HepG2 (cell line): Measurements from ENCODE around the gene UBE3D. TPM values are rescaled to one million over a fixed set of nuclear protein-coding genes. Genes with fewer than 3 reads are reported as not detected.

ENCODE experiments used
- AHR ChIP-seq: IDR thresholded peaks from 2 replicates; pipeline ENCODE4 v1.6.1; 2018; ENCODE audit warnings: missing genetic modification reagents, missing compliant biosample characterization
- ATF7-NPFF ChIP-seq: sonication (generic); formaldehyde crosslinking; IDR thresholded peaks from 2 replicates; pipeline ENCODE4 v1.8.1; 2023; ENCODE audit warnings: mild to moderate bottlenecking, low read depth, missing genetic modification reagents, moderate library complexity
- CHCHD3 ChIP-seq: sonication (generic); formaldehyde crosslinking; IDR thresholded peaks from 2 replicates; pipeline ENCODE4 v1.8.0; 2022; ENCODE audit warnings: mild to moderate bottlenecking, missing genetic modification reagents, moderate library complexity
- DNMT3B ChIP-seq: conservative IDR thresholded peaks from 2 replicates; pipeline ENCODE4 v1.6.1; 2016; ENCODE audit warnings: missing biosample characterization, control low read depth
- KDM2A ChIP-seq: sonication (generic); formaldehyde crosslinking; IDR thresholded peaks from 2 replicates; pipeline ENCODE4 v1.4.0; 2020; ENCODE audit warnings: low read depth, missing genetic modification reagents, borderline replicate concordance
- MAFK ChIP-seq, 2 experiments: IDR thresholded peaks in 1 of 2; conservative IDR thresholded peaks in 1 of 2; 2 replicates each; pipeline ENCODE4 v1.6.1; 2011; ENCODE audit warnings: improper control_type of control experiment in 2 of 2, low read length in 2 of 2
- MEF2D ChIP-seq: sonication (generic); formaldehyde crosslinking; IDR thresholded peaks from 2 replicates; pipeline ENCODE4 v1.5.1; 2020; ENCODE audit warnings: mild to moderate bottlenecking, missing genetic modification reagents
- NCOA2 ChIP-seq: sonication (generic); formaldehyde crosslinking; IDR thresholded peaks from 2 replicates; pipeline ENCODE4 v1.8.0; 2022; ENCODE audit warnings: inconsistent platforms
- NR3C1 ChIP-seq: sonication (generic); formaldehyde crosslinking; IDR thresholded peaks from 2 replicates; pipeline ENCODE4 v1.4.0; 2020; ENCODE audit warnings: missing genetic modification reagents
- ONECUT2 ChIP-seq: sonication (generic); formaldehyde crosslinking; IDR thresholded peaks from 2 replicates; pipeline ENCODE4 v1.4.0; 2020; ENCODE audit warnings: missing genetic modification reagents
- PAX8 ChIP-seq: sonication (generic); formaldehyde crosslinking; IDR thresholded peaks from 2 replicates; pipeline ENCODE4 v1.8.0; 2022; ENCODE audit warnings: mild to moderate bottlenecking, missing genetic modification reagents, borderline replicate concordance
- RNF2 ChIP-seq: fragments of 450-650 bp; conservative IDR thresholded peaks from 2 replicates; pipeline ENCODE4 v1.6.1; 2016; ENCODE audit warnings: low read depth
- SMARCC2 ChIP-seq: fragments of 450-650 bp; IDR thresholded peaks from 2 replicates; pipeline ENCODE4 v1.6.1; 2017; ENCODE audit warnings: antibody characterized with exemption, mild to moderate bottlenecking
- TAF15 ChIP-seq: fragments of 200-400 bp; formaldehyde crosslinking; IDR thresholded peaks from one replicate; pipeline ENCODE4 v1.6.1; 2018; ENCODE audit warnings: mild to moderate bottlenecking, low read depth, low read length; ENCODE audit not compliant: poor library complexity, severe bottlenecking
- ZC3H4 ChIP-seq: sonication (generic); formaldehyde crosslinking; IDR thresholded peaks from 2 replicates; pipeline ENCODE4 v1.4.0; 2020; ENCODE audit warnings: missing genetic modification reagents, borderline replicate concordance
- ZFP36L2 ChIP-seq: sonication (generic); formaldehyde crosslinking; IDR thresholded peaks from 2 replicates; pipeline ENCODE4 v1.4.0; 2020; ENCODE audit warnings: missing genetic modification reagents
- ZKSCAN8 ChIP-seq: IDR thresholded peaks from 2 replicates; pipeline ENCODE4 v1.6.1; 2016; ENCODE audit warnings: borderline replicate concordance, missing genetic modification reagents, missing compliant biosample characterization
- ZNF431 ChIP-seq: sonication (generic); formaldehyde crosslinking; IDR thresholded peaks from 2 replicates; pipeline ENCODE4 v1.9.0; 2022; ENCODE audit warnings: missing genetic modification reagents, low read depth, mild to moderate bottlenecking, borderline replicate concordance
- ZNF501 ChIP-seq: sonication (generic); formaldehyde crosslinking; IDR thresholded peaks from 2 replicates; pipeline ENCODE4 v1.5.1; 2020; ENCODE audit warnings: mild to moderate bottlenecking, moderate library complexity, missing genetic modification reagents
- ZNF530 ChIP-seq: sonication (generic); formaldehyde crosslinking; IDR thresholded peaks from 2 replicates; pipeline ENCODE4 v1.5.0; 2020; ENCODE audit warnings: low read depth, mild to moderate bottlenecking, missing genetic modification reagents
- ZNF614 ChIP-seq: IDR thresholded peaks from 2 replicates; pipeline ENCODE4 v1.6.1; 2018; ENCODE audit warnings: missing biosample characterization, missing genetic modification reagents, inconsistent platforms, borderline replicate concordance
- ZSCAN12 ChIP-seq: sonication (generic); formaldehyde crosslinking; IDR thresholded peaks from 2 replicates; pipeline ENCODE4 v1.9.0; 2021; ENCODE audit warnings: mild to moderate bottlenecking, missing genetic modification reagents
- polyA plus RNA-seq, 8 experiments: library from polyadenylated mRNA; depleted of rRNA in 3 of 8; stranded (reverse) in 7 of 8; unstranded in 1 of 8; fragments of >200 nt; fragmentation: Illumina TruSeq in 4 of 8; extraction: Trizol in 4 of 8; gene quantifications; 2 replicates each; pipeline versions ENCODE4 v1.2.1 to v1.2.3, GENCODE V29; 2011 to 2016; ENCODE audit warnings: low read depth in 4 of 8, missing spikeins in 1 of 8, mixed read lengths in 1 of 8; ENCODE audit not compliant: insufficient read depth in 1 of 8
- total RNA-seq, 5 experiments: library from RNA; depleted of rRNA; stranded (reverse); fragments of >200 nt; fragmentation: Illumina TruSeq; extraction: Trizol; gene quantifications; 2 replicates each; pipeline ENCODE4 v1.2.3, GENCODE V29; 2016; ENCODE audit warnings: low read depth in 1 of 5
- TF ChIP-seq, protein P1 (sequence below): sonication (generic); formaldehyde crosslinking; IDR thresholded peaks from 2 replicates; pipeline ENCODE4 v1.5.0; 2020; ENCODE audit warnings: missing genetic modification reagents
- TF ChIP-seq, protein P2 (sequence below): sonication (generic); formaldehyde crosslinking; IDR thresholded peaks from 2 replicates; pipeline ENCODE4 v1.5.1; 2020; ENCODE audit warnings: mild to moderate bottlenecking, missing genetic modification reagents, moderate library complexity
- TF ChIP-seq, protein P3 (sequence below): sonication (generic); formaldehyde crosslinking; IDR thresholded peaks from 2 replicates; pipeline ENCODE4 v1.8.0; 2022; ENCODE audit warnings: missing genetic modification reagents, mild to moderate bottlenecking, inconsistent platforms, borderline replicate concordance
- TF ChIP-seq, protein P4 (sequence below): sonication (generic); formaldehyde crosslinking; IDR thresholded peaks from 2 replicates; pipeline ENCODE4 v1.5.1; 2020; ENCODE audit warnings: missing genetic modification reagents, mild to moderate bottlenecking, borderline replicate concordance

The UBE3D gene
- total and polyA plus RNA-seq, 2 of the 13 experiments (the other 11 are each of a cell fraction or from before 2014, with no cell fraction given) = 5.1 to 11.4 TPM

DNA sequence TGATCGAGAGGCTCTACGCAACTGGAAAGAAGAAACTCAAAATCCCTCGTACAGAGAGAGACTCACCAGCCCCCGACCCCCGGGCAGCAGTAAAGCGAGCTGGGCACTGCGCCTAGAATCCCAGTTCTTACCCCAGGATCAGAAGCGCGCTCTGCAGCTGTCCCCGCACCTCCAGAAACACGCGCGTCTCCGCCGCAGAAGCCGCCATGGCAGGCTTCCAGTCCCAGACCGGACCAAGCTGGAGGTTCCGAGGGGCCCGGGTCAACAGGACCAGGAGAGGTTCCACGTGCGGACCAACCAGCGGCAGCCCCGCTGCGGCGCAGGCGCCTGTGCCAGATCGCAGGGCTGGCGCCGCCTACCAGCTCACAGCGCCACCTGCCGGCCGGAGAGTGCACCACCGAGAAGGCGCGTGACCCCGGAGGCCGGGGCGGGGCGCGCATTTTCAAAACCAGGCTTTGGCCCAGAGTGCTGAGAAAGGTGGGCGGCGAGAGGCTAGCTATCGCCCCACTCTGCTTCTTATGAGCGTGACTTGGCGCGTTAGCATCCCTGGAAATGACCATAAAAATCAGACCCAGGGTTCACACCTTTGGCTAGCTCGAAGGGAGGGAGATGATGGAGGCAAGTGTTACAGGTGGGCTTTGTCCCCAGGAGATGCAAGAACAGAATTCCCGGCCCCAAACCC is at the start of gene UBE3D (continued):
- TF ChIP-seq SMARCC2 (no peak), MEF2D (CRISPR knock-in tag) (peak; percentile 49; the same call in 1 of the 2 replicates), ZNF431 (CRISPR knock-in tag) (peak; percentile 85; the same call in 1 of the 2 replicates), ZNF614 (CRISPR knock-in tag) (peak; percentile 94), RNF2 (peak; percentile 79), MAFK (conservative IDR thresholded peaks at IDR 0.05 in 1 of 2, IDR thresholded peaks at IDR 0.05 in 1 of 2; ENCODE audit: low read length in 2 of 2) (no peak), CHCHD3 (CRISPR knock-in tag) (peak; percentile 84), DNMT3B (0 out of 2 replicates have a peak, but pooled peaks have one; percentile 50), TAF15 (no peak), NR3C1 (CRISPR knock-in tag) (no peak), AHR (CRISPR knock-in tag) (0 out of 2 replicates have a peak, but pooled peaks have one; percentile 62), ZNF530 (CRISPR knock-in tag) (no peak), ZSCAN12 (no peak), ZKSCAN8 (CRISPR knock-in tag) (peak; percentile 80), KDM2A (no peak; the same call in none of the 2 replicates), PAX8 (CRISPR knock-in tag) (no peak), ZFP36L2 (no peak), NCOA2 (CRISPR knock-in tag) (peak; percentile 47; the same call in 1 of the 2 replicates), ATF7-NPFF (CRISPR knock-in tag) (peak; percentile 93), ONECUT2 (CRISPR knock-in tag) (no peak), ZNF501 (CRISPR knock-in tag) (peak; percentile 84), ZC3H4 (CRISPR knock-in tag) (no peak)
- TF ChIP-seq, protein P1, sequence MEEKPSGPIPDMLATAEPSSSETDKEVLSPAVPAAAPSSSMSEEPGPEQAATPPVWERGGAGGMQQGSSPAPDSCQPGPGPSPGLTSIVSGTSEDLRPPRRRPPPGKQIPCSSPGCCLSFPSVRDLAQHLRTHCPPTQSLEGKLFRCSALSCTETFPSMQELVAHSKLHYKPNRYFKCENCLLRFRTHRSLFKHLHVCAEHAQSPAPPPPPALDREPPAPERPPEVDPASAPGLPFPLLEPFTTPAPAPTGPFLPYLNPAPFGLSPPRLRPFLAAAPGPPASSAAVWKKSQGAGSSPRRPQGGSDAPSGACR (CRISPR knock-in tag) = no peak
- TF ChIP-seq, protein P2, sequence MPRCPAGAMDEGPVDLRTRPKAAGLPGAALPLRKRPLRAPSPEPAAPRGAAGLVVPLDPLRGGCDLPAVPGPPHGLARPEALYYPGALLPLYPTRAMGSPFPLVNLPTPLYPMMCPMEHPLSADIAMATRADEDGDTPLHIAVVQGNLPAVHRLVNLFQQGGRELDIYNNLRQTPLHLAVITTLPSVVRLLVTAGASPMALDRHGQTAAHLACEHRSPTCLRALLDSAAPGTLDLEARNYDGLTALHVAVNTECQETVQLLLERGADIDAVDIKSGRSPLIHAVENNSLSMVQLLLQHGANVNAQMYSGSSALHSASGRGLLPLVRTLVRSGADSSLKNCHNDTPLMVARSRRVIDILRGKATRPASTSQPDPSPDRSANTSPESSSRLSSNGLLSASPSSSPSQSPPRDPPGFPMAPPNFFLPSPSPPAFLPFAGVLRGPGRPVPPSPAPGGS (CRISPR knock-in tag) = peak; percentile 74
- TF ChIP-seq, protein P3, sequence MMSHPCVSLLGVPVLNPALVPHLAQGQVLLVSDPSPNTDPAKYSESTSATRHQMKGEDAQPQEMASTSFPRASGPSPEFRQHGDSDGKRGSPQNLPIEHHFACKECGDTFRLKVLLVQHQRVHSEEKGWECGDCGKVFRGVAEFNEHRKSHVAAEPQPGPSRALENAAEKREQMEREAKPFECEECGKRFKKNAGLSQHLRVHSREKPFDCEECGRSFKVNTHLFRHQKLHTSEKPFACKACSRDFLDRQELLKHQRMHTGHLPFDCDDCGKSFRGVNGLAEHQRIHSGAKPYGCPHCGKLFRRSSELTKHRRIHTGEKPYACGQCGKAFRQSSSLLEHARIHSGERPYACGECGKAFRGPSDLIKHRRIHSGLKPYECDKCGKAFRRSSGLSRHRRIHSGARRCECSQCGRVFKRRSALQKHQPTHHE (CRISPR knock-in tag) = peak; percentile 78; the same call in 1 of the 2 replicates
- TF ChIP-seq, protein P4, sequence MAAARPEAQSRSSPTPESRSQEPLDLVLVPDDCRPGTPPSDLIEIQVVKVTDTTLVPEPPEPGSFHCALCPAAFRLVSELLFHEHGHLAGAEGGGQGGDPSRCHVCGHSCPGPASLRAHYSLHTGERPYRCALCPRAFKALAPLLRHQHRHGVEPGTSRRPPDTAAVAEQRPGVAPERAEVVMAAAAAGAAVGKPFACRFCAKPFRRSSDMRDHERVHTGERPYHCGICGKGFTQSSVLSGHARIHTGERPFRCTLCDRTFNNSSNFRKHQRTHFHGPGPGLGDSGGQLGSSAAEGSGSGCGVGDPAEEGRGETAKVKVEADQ (CRISPR knock-in tag) = peak; percentile 88
